HG02642 (cell line): ENCODE measurements around the gene STXBP2.
A peak's percentile ranks its signal among the peaks of the same experiment; 100 is the strongest.

ENCODE experiments used
- ATAC-seq: cut with Tn5 transposase; IDR thresholded peaks from one replicate; pipeline ENCODE4 v1.9.1; 2021; ENCODE audit warnings: mild to moderate bottlenecking; ENCODE audit not compliant: unreplicated experiment, poor library complexity

Gene STXBP2

DNA sequence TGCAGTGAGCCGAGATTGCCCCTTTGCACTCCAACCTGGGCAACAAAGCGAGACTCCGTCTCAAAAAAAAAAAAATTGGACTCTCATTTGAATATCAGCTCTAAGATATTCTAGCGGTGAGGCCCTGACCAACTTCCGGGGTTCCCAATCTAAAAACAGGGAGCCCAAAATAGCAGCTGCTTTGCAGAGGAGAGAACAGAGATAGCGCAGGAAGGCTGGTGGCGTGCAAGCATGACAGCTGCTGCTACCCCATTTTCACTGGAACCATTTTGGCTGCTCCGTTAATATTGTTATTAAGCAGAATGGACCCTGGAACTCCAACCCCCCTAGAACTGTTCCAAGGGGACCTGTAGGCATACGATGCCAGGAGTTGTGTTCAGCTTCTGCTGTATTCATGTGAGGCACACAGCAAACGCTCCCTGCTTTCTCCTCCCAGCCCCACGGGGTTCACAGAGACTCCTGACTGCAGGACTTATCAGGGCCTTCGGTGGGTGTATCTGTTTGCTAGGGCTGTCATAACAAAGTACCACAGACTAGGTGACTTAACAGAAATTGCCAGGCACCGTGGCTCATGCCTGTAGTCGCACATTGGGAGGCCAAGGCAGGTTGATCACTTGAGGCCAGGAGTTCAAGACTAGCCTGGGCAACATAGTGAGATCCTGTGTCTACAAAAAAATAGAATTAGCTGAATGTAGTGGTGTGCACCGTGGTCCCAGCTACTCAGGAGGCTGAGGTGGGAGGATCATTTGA is 11.5 kb downstream of the STXBP2 start:
- ATAC-seq: no peak

DNA sequence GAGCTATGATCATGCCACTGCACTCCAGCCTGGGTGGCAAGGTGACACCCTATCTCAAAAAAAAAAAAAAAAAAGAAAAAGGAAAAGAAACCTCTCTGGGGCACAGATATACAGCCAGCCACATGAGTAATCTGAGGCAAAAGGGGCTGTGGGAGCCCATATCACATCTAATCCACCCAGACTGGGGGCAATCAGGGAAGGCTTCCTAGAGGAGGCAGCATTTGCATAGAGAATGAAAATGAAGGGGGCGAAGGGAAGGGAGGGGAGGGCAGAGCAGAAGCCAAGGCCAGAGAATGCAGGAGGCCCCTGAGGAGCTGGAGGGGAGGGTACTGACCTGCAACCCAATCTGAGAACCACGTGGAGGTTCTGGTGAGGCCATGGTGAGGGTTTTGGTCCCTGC is 13.2 kb downstream of the STXBP2 start:
- ATAC-seq: no peak

- peak; percentile 57 for ATAC-seq
These were observed 15.2 kb downstream of the STXBP2 start for GRCh38 chr19:7652061-7652641.

- no peak for ATAC-seq
These were observed 17.5 kb downstream of the STXBP2 start for GRCh38 chr19:7654401-7654800.

GRCh38 chr19:7655581-7655980 is 18.7 kb downstream of the STXBP2 start:
- ATAC-seq: no peak

DNA sequence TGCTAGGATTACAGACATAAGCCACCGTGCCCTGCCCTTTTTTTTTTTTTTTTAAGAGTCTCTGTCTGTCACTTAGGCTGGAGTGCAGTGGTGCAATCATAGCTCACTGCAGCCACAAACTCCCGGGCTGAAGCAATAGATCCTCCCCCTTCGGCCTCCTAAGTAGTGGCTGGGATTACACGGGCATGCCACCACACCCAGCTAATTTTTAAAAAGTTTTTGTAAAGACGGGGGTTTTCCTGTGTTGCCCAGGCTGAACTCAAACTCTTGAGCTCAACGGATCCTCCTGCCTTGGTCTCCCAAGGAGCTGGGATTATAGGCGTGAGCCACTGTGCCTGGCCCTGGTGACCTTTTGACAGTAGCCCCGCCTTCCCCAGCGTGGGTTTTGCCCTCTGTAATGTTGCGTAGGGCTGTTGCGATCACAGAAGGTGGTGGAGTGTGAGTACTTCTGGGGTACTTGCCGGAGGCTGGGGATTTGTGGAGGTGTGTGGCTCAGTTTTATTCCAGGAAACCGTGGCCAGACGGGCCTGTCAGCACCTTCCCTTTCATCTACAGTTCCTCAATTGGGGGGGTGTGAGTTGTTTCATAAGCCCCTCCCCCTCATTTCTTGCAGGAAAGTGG is 20.3 kb downstream of the STXBP2 start:
- ATAC-seq: no peak

DNA sequence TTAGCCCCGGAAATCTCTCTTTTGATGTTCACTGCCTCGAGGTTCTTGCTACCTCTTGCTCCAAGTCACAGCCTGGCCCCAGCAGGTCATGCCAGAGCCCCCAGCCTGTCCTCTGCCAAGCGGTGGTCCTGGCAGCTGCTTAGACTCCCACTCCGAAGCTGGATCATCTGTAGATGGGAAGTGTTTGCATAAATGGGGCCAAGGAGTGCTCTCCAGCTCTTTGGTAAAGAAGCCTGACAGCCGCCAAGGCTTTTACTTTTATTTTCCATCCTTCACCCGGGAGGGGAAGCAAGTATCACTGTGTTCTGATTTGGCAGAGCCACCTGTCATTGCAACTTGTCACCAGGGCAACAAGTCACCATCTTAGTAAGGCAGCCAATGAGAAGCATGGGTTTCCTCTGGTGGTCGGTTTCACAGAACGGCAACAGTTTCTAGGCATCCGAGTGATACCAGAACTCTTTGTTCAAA is 21.3 kb downstream of the STXBP2 start:
- ATAC-seq: peak; percentile 74

- no peak for ATAC-seq
These were observed 25.0 kb downstream of the STXBP2 start for GRCh38 chr19:7661744-7662538.

DNA sequence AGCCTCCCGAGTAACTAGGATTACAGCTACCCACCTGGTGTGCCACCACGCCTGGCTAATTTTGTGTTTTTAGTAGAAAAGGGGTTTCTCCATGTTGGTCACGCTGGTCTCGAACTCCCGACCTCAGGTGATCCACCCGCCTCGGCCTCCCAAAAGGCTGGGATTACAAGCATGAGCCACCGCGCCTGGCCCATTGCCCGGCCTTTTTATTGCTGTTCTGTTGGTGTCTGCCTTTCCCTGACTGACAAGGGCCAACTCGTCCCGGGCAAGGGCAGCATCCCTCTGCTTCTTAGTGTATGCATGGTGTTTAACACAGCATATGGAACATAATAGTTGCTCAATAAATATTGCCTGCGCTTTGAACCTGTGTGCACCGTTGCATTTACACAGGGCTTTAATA is 25.7 kb downstream of the STXBP2 start:
- ATAC-seq: no peak

DNA sequence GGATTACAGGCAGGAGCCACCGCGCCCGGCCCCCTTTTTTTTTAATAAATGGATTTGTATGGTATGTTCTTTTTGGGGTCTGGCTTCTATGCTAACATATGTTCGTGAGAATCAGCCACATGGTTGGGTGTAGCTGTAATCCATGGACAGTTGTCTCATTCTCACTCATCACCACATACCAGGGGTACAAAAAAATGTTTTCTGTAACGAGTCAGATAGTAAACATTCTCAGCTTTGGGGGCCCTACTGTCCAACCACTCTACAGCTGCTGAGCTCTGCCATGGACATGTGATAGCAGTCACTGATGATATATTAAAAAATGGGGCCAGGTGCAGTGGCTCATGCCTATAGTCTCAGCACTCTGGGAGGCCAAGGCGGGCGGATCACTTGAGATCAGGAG is 26.8 kb downstream of the STXBP2 start:
- no peak for ATAC-seq

GRCh38 chr19:7665076-7665475 is 28.2 kb downstream of the STXBP2 start:
- ATAC-seq: no peak

GRCh38 chr19:7668842-7669241 is 31.9 kb downstream of the STXBP2 start, which contains the start of gene RETN:
TSS of gene RETN (plus strand) at chr19:7669049. CDS start at chr19:7669327, 278 bp downstream.
- ATAC-seq: no peak

- no peak for ATAC-seq
These were observed 32.7 kb downstream of the STXBP2 start for GRCh38 chr19:7669641-7670040.

GRCh38 chr19:7670150-7670783 is 33.4 kb downstream of the STXBP2 start:
- no peak for ATAC-seq

DNA sequence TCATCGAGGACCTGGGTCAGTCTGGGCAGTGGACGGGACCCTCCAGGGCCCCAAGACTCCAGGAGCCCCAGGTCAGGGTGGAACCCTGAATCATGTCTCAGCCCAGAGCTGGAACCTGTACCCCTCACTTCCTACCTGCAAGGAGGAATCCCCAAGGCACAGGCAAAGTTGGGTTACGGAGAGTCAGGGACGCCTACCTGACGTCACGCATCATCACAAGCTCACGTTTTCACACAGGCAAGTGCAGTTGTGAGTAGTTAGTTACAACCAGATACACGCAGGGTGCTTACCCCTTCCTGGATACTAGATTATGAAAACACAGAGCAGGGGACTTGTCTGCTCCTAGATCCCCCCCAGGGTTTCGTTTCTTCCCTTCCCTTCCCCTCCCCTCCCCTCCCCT is 33.9 kb downstream of the STXBP2 start:
- no peak for ATAC-seq

DNA sequence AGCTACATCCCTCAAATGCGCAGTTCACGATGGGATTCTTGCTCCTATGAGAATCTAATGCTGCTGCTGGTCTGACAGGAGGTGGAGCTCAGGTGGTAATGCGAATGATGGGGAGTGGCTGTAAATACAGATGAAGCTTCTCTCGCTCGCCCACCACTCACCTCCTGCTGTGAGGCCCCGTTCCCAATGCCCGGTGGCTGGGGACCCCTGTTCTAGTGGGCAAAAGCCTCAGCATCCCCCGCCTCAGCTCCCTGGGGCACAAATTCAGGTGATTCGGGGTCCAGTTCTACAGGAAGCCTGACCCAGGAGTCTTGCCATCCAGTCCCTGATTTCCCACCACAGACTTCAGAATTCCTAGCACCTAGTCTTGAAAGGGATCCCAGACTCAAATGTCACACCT is 35.6 kb downstream of the STXBP2 start:
- ATAC-seq: no peak

DNA sequence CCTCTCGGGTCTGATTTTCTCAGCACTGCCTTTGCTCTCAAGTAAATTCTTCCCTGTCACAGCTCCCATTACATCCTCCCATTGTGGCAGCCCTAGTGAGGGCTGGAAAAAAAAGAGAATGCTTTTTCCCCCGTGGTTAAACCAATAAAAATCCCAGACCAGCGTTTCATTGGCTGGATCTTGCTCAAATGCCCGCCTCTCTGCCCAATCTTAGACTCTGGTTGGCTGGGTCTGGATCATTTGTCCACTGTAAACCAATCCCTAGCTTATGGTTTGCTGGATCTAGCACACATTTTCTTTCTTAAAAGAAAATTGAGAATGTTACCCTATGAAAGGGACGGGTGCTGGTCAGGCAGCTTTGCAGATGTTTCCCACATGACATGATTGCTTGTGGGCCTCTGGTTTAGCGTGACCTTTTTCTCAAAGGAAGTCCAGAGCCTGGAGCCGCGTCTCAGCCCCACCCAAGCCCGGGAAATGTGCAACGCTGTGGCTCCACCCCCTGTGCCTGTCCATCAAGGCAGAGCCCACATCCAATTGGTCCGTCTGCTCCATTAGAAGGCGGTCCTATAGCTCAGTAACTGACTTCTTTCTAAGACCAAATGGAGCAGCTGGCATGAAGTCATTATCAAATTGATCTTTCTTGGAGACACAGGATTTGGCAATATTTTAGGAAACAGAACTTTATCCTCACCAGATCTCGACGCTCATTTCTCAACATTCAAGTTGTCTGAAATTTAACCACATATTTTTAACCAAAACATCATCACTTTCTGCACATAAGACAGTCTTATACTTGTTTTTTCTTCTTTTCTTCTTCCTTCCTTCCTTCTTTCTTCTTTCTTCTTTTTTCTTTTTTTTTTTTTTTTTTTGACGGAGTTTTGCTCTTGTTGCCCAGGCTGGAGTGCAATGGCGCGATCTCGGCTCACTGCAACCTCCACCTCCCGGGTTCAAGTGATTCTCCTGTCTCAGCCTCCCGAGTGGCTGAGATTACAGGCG is 37.4 kb downstream of the STXBP2 start:
- ATAC-seq: no peak

GRCh38 chr19:7676376-7676775 is 39.5 kb downstream of the STXBP2 start:
- no peak for ATAC-seq

DNA sequence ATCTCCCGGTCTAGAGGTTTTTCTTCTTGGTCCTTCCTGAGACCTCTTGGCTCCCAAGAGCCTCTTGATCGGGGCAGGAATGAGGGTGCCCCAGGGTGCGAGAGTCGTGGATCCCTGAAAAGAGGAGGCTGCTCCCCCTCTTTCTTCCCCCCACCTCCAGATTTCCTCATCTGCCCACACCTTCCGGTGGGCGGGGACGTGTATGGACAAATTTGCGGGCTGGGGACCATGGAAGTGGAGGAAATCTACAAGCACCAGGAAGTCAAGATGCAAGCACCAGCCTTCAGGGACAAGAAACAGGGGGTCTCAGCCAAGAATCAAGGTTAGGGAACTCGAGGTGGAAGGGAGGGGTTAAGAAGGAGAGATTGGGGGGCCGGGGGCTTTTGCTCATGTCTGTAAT is 39.9 kb downstream of the STXBP2 start, which contains the start of gene MCEMP1:
Gene MCEMP1 (plus strand): TSS at position 237 of the 400 bp plus-strand sequence. CDS start 31 bp downstream, at position 268.
- no peak for ATAC-seq
